Upper lobe of left lung (tissue), 4 donors: ENCODE data around the gene FAM118A.

Experiments
- POLR2A ChIP-seq, 4 donors: fragments of 450-650 bp; IDR thresholded peaks; one replicate each; pipeline ENCODE4 v1.5.1; 2016 to 2017; ENCODE audit warnings: antibody characterized with exemption in 4 of 4, mild to moderate bottlenecking in 2 of 4
- POLR2AphosphoS5 ChIP-seq, 2 donors: sonication (generic); formaldehyde crosslinking; IDR thresholded peaks; one replicate each; pipeline ENCODE4 v1.5.1; 2017; ENCODE audit warnings: antibody characterized with exemption in 2 of 2

- TF ChIP-seq POLR2A (IDR thresholded peaks at IDR 0.05) (no peak), POLR2AphosphoS5 (IDR thresholded peaks at IDR 0.05) (no peak)
Measured at GRCh38 chr22:45358127-45358526, 48.4 kb downstream of the FAM118A start.
